H9 (cell line): ENCODE results near the gene NRG2. TPM values are rescaled to one million over a fixed set of nuclear protein-coding genes. Genes with fewer than 3 reads are reported as not detected.

Experiments
- DNase-seq: peaks from one replicate; pipeline ENCODE4 v3.0.0-alpha.2; 2017
- H2AFZ ChIP-seq: one replicate; pipeline ENCODE4 v1.6.1; 2013; ENCODE audit warnings: mild to moderate bottlenecking, low read length, control low read depth, moderate library complexity
- H2AK5ac ChIP-seq: 2 replicates; pipeline ENCODE4 v1.6.1; 2013; ENCODE audit warnings: low read length, control low read depth, mixed read lengths; ENCODE audit not compliant: insufficient read length
- H2BK120ac ChIP-seq: one replicate; pipeline ENCODE4 v1.6.1; 2013; ENCODE audit warnings: low read depth, mild to moderate bottlenecking, low read length, control low read depth, inconsistent platforms; ENCODE audit not compliant: poor library complexity, severe bottlenecking
- H2BK12ac ChIP-seq: 2 replicates; pipeline ENCODE4 v1.6.1; 2013; ENCODE audit warnings: low read length, control low read depth, mixed read lengths, low read depth; ENCODE audit not compliant: insufficient read length
- H2BK15ac ChIP-seq: 2 replicates; pipeline ENCODE4 v1.6.1; 2013; ENCODE audit warnings: low read depth, low read length, control low read depth
- H2BK20ac ChIP-seq: one replicate; pipeline ENCODE4 v1.6.1; 2013; ENCODE audit warnings: low read depth, mild to moderate bottlenecking, low read length, control low read depth, inconsistent platforms; ENCODE audit not compliant: poor library complexity, severe bottlenecking
- H2BK5ac ChIP-seq: 2 replicates; pipeline ENCODE4 v1.6.1; 2013; ENCODE audit warnings: low read length, control low read depth, mixed read lengths; ENCODE audit not compliant: insufficient read length
- H3K14ac ChIP-seq: 2 replicates; pipeline ENCODE4 v1.6.1; 2013; ENCODE audit warnings: low read length, control low read depth; ENCODE audit not compliant: insufficient read depth
- H3K18ac ChIP-seq: 2 replicates; pipeline ENCODE4 v1.6.1; 2013; ENCODE audit warnings: low read depth, mild to moderate bottlenecking, mixed read lengths, low read length, control low read depth; ENCODE audit not compliant: insufficient read length
- H3K23ac ChIP-seq: 2 replicates; pipeline ENCODE4 v1.6.1; 2013; ENCODE audit warnings: low read length, control low read depth, mixed read lengths, low read depth; ENCODE audit not compliant: insufficient read length
- H3K23me2 ChIP-seq: 2 replicates; pipeline ENCODE4 v1.6.1; 2013; ENCODE audit warnings: low read depth, mild to moderate bottlenecking, mixed read lengths, low read length, control low read depth; ENCODE audit not compliant: insufficient read length, poor library complexity, severe bottlenecking
- H3K27ac ChIP-seq: 2 replicates; pipeline ENCODE4 v1.5.1; 2013; ENCODE audit warnings: low read length, control low read depth, mixed read lengths, low read depth; ENCODE audit not compliant: insufficient read length
- H3K27me3 ChIP-seq: 2 replicates; pipeline ENCODE4 v1.6.1; 2013; ENCODE audit warnings: low read length, control low read depth, inconsistent platforms; ENCODE audit not compliant: insufficient read depth
- H3K4ac ChIP-seq: 2 replicates; pipeline ENCODE4 v1.6.1; 2013; ENCODE audit warnings: low read depth, mild to moderate bottlenecking, control low read depth, inconsistent platforms, low read length, moderate library complexity
- H3K4me1 ChIP-seq: 2 replicates; pipeline ENCODE4 v1.6.1; 2013; ENCODE audit warnings: low read length, control low read depth, inconsistent platforms; ENCODE audit not compliant: insufficient read depth
- H3K4me2 ChIP-seq: 2 replicates; pipeline ENCODE4 v1.6.1; 2013; ENCODE audit warnings: low read length, control low read depth, mixed read lengths; ENCODE audit not compliant: insufficient read length, insufficient read depth
- H3K56ac ChIP-seq: 2 replicates; pipeline ENCODE4 v1.6.1; 2013; ENCODE audit warnings: low read depth, mild to moderate bottlenecking, mixed read lengths, low read length, control low read depth; ENCODE audit not compliant: insufficient read length
- H3K79me1 ChIP-seq: 2 replicates; pipeline ENCODE4 v1.6.1; 2013; ENCODE audit warnings: low read depth, mild to moderate bottlenecking, moderate library complexity, low read length, control low read depth, inconsistent platforms; ENCODE audit not compliant: insufficient read depth, poor library complexity, severe bottlenecking
- H3K79me2 ChIP-seq: 2 replicates; pipeline ENCODE4 v1.6.1; 2013; ENCODE audit warnings: low read length, control low read depth, inconsistent platforms; ENCODE audit not compliant: insufficient read depth
- H3K9ac ChIP-seq: 2 replicates; pipeline ENCODE4 v1.6.1; 2013; ENCODE audit warnings: low read length, control low read depth, mixed read lengths; ENCODE audit not compliant: insufficient read length; ENCODE audit errors: extremely low read depth
- H3K9me3 ChIP-seq: one replicate; pipeline ENCODE4 v1.6.1; 2013; ENCODE audit warnings: low read depth, low read length, inconsistent platforms; ENCODE audit not compliant: control insufficient read depth
- H3T11ph ChIP-seq: one replicate; pipeline ENCODE4 v1.6.1; 2013; ENCODE audit warnings: mild to moderate bottlenecking, low read length, control low read depth, inconsistent platforms
- H4K20me1 ChIP-seq: one replicate; pipeline ENCODE4 v1.6.1; 2013; ENCODE audit not compliant: control insufficient read depth, insufficient read length, insufficient read depth
- H4K5ac ChIP-seq: 2 replicates; pipeline ENCODE4 v1.6.1; 2013; ENCODE audit warnings: low read depth, mild to moderate bottlenecking, mixed read lengths, low read length, control low read depth; ENCODE audit not compliant: insufficient read length
- H4K8ac ChIP-seq: replicated peaks from 2 replicates; pipeline ENCODE4 v1.6.1; 2013; ENCODE audit warnings: low read length, control low read depth, mixed read lengths, low read depth; ENCODE audit not compliant: insufficient read length
- H4K91ac ChIP-seq: 2 replicates; pipeline ENCODE4 v1.6.1; 2013; ENCODE audit warnings: low read depth, mild to moderate bottlenecking, moderate library complexity, mixed read lengths, low read length, control low read depth; ENCODE audit not compliant: insufficient read length
- H3K27ac Mint-ChIP-seq, 3 experiments: 2 replicates in 2 of 3; 3 replicates in 1 of 3; pipeline ENCODE4 v1.8.0; 2020 to 2021; ENCODE audit warnings: mixed read lengths in 3 of 3, mild to moderate bottlenecking in 1 of 3, moderate library complexity in 1 of 3
- H3K27me3 Mint-ChIP-seq: 2 replicates; pipeline ENCODE4 v1.8.0; 2021; ENCODE audit warnings: low read depth, mild to moderate bottlenecking, moderate library complexity, mixed read lengths
- H3K36me3 Mint-ChIP-seq, 3 experiments: 2 replicates in 2 of 3; 3 replicates in 1 of 3; pipeline ENCODE4 v1.8.0; 2020 to 2021; ENCODE audit warnings: low read depth in 3 of 3, mixed read lengths in 3 of 3; ENCODE audit not compliant: insufficient read depth in 1 of 3
- H3K4me1 Mint-ChIP-seq, 2 experiments: 2 replicates each; pipeline ENCODE4 v1.8.0; 2020; ENCODE audit warnings: mixed read lengths in 2 of 2
- H3K4me3 Mint-ChIP-seq, 2 experiments: 2 replicates in 1 of 2; 3 replicates in 1 of 2; pipeline ENCODE4 v1.8.0; 2020 to 2021; ENCODE audit warnings: mild to moderate bottlenecking in 2 of 2, mixed read lengths in 2 of 2, moderate library complexity in 1 of 2
- H3K9me3 Mint-ChIP-seq, 2 experiments: 2 replicates in 1 of 2; 3 replicates in 1 of 2; pipeline ENCODE4 v1.8.0; 2020; ENCODE audit warnings: mild to moderate bottlenecking in 2 of 2, mixed read lengths in 2 of 2, moderate library complexity in 1 of 2
- CTCF ChIP-seq: fragments of 200-600 bp; sonication (generic); conservative IDR thresholded peaks from 3 replicates; pipeline ENCODE4 v1.8.0; 2021; ENCODE audit warnings: antibody characterized with exemption, mild to moderate bottlenecking
- WGBS: extraction: QIAGEN DNeasy Blood & Tissue Kit; methylation state at CpG from one replicate; pipeline ENCODE4 v1.1.7; 2013; ENCODE audit warnings: missing lambda C conversion rate, low lambda C conversion rate, mixed read lengths; ENCODE audit not compliant: insufficient read length; ENCODE audit errors: extremely low coverage; 5-methylcytosine and 5-hydroxymethylcytosine counted together
- total RNA-seq: library from RNA; stranded (reverse); gene quantifications from 2 replicates; pipeline ENCODE4 v1.2.1, GENCODE V29; 2021

NRG2 gene
- total RNA-seq, 1 experiment from 2014 or later, result not detected

GRCh38 chr5:139797335-139797734, 245.8 kb downstream of the NRG2 start:
- no peak overlapping the region for H3K23ac ChIP-seq
- no peaks in the 10 kb centered on the region for H3K79me1 ChIP-seq
- H3K4me1 ChIP-seq, result no peaks in the 10 kb centered on the region
- no peak overlapping the region for H2BK5ac ChIP-seq
- H4K8ac ChIP-seq, result no peak overlapping the region
- peaks cover 5% of the 10 kb centered on the region for H3K23me2 ChIP-seq
- no peak overlapping the region for H3K9ac ChIP-seq
- H2AK5ac ChIP-seq, result no peak overlapping the region
- no peak overlapping the region for H3K56ac ChIP-seq
- Mint-ChIP-seq H3K4me3 (no peak overlapping the region), H3K27me3 (peaks cover 96% of the 10 kb centered on the region), H3K4me1 (peaks cover 4 to 6% of the 10 kb centered on the region in 2 experiments; a peak in 3 of 4 replicates), H3K27ac (no peak overlapping the region), H3K36me3 (no peaks in the 10 kb centered on the region; a peak in 1 of 7 replicates), H3K9me3 (no peaks in the 10 kb centered on the region; a peak in 2 of 5 replicates)
- no peak overlapping the region for H2BK120ac ChIP-seq
- no peaks in the 10 kb centered on the region for H3K9me3 ChIP-seq
- H3T11ph ChIP-seq, result no peak overlapping the region
- H3K14ac ChIP-seq, result no peak overlapping the region
- H4K91ac ChIP-seq, result no peak overlapping the region
- H2BK20ac ChIP-seq, result no peak overlapping the region
- no peak overlapping the region for H2BK12ac ChIP-seq
- no peak overlapping the region for H2AFZ ChIP-seq
- no peak for DNase-seq
- no peak overlapping the region for H3K18ac ChIP-seq
- WGBS, result no CpG with 5 or more reads among the region's 3 CpGs
- H4K5ac ChIP-seq, result no peak overlapping the region
- H3K4me2 ChIP-seq, result no peak overlapping the region
- no peaks in the 10 kb centered on the region for H4K20me1 ChIP-seq
- H3K4ac ChIP-seq, result no peak overlapping the region
- no peak overlapping the region for H3K27ac ChIP-seq
- H3K27me3 ChIP-seq, result peaks cover 43% of the 10 kb centered on the region
- H3K79me2 ChIP-seq, result no peaks in the 10 kb centered on the region
- H2BK15ac ChIP-seq, result no peak overlapping the region
- TF ChIP-seq CTCF, result no peak

Other genes starting within 250 kb of the NRG2 start
- gene PSD2, start 247.5 kb downstream of the NRG2 start, total RNA-seq, result 0.09 and 0.22 TPM in 2 replicates
- gene PURA, start 70.8 kb upstream of the NRG2 start, total RNA-seq, result 3.3 and 3.6 TPM in 2 replicates
- 0.52 and 0.53 TPM in 2 replicates for gene IGIP, start 82.6 kb upstream of the NRG2 start, total RNA-seq
- 19.0 and 20.6 TPM in 2 replicates for gene CYSTM1, start 131.9 kb upstream of the NRG2 start, total RNA-seq